ENCODE data around the gene CIAPIN1. TPM values are rescaled to one million over a fixed set of nuclear protein-coding genes. Genes with fewer than 3 reads are reported as not detected.
"Not testable (repeated sequence)": the region's sequence is repeated elsewhere in the genome, so short reads cannot be mapped to it uniquely, and the experiment has no call there.

The CIAPIN1 gene
- total RNA-seq, 1 experiment from 2014 or later: 99.9 TPM

DNA sequence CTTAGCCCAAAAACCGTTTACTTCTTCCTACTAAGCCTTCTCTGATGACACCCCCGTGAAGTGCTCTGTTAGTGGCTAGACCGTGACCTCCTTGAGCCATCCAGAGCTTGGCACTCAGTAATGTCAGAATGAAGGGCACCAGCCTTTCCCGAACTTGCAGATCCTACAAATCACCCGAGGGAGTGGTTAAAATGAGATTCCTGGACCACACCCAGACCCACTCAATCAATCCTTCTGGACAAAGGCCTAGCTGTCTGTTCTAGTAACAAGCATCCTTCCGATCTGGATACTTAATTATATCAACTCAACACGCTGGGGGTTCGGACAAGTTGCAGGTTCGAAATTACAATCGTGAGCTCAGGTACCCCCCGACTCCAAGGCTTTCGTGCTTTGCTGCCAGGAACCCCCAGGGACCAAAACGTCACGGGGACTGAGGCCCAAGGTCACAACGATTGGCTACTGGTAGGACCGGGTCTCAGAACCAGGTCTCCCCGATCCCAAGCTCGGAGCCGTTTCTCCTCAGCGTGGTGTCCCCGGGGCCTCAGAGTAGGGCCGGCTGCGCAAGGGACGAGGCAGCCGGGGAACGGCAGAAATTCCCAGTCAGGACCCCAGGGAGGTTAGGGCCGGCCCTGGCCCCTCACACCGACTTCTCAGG lies 527 bp downstream of the CIAPIN1 start:
- ChIA-PET POLR2A (interaction anchor here (0.6 to 6.4 kb wide), 28 partner anchors 8 to 260 kb away, joined by 3 to 73 read pairs (median 4); partner anchors contain the start of genes ARL2BP, CCDC102A, POLR2C and PSME3IP1), CTCF (interaction anchor here (0.8 to 6.6 kb wide), 5 partner anchors 13 to 145 kb away, joined by 3 to 52 read pairs (median 6); partner anchors contain the start of genes ADGRG5 and POLR2C)
- Mint-ChIP-seq H3K4me3 (ENCODE audit: unreplicated experiment) (peak overlapping the region; percentile 90), H3K4me1 (ENCODE audit: insufficient read depth, unreplicated experiment) (peaks cover 9% of the 10 kb centered on the region), H3K27me3 (ENCODE audit: insufficient read depth, unreplicated experiment) (no peaks in the 10 kb centered on the region), H3K36me3 (ENCODE audit: insufficient read depth, unreplicated experiment) (peaks cover 27% of the 10 kb centered on the region), H3K9me3 (ENCODE audit: unreplicated experiment) (no peaks in the 10 kb centered on the region), H3K27ac (ENCODE audit: low read depth, unreplicated experiment) (peak overlapping the region; percentile 97)
- BruUV-seq (replicated peaks): no TSS peak
- TF ChIP-seq, protein P1, sequence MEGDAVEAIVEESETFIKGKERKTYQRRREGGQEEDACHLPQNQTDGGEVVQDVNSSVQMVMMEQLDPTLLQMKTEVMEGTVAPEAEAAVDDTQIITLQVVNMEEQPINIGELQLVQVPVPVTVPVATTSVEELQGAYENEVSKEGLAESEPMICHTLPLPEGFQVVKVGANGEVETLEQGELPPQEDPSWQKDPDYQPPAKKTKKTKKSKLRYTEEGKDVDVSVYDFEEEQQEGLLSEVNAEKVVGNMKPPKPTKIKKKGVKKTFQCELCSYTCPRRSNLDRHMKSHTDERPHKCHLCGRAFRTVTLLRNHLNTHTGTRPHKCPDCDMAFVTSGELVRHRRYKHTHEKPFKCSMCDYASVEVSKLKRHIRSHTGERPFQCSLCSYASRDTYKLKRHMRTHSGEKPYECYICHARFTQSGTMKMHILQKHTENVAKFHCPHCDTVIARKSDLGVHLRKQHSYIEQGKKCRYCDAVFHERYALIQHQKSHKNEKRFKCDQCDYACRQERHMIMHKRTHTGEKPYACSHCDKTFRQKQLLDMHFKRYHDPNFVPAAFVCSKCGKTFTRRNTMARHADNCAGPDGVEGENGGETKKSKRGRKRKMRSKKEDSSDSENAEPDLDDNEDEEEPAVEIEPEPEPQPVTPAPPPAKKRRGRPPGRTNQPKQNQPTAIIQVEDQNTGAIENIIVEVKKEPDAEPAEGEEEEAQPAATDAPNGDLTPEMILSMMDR (IDR thresholded peaks at IDR 0.05; ENCODE audit: unreplicated experiment): no peak
- intact Hi-C loops (cut with micrococcal nuclease): no loop called here
- peak; percentile 38 for DNase-seq (ENCODE audit: unreplicated experiment)

DNA sequence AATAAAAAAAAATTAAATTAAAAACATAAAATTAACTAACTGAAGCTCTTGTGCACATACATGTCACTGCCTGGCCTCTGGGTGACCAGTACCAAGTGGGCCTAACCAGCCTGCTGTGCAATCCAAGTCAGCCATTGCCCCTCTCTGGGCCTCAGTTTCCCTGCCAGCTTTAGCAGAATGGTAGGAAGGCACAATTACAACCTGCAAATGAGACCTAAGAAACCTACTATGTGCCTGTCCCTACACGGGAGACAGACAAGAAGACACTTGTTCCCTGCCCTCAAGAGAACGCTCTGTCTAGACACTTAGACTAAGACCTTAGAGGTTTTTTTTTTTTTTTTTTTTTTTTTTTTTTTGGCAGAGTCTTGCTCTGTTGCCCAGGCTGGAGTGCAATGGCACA lies 1.7 kb downstream of the CIAPIN1 start:
- peaks cover 9% of the 10 kb centered on the region for H3K4me1 Mint-ChIP-seq (ENCODE audit: insufficient read depth, unreplicated experiment)
- no peak overlapping the region for H3K27ac Mint-ChIP-seq (ENCODE audit: low read depth, unreplicated experiment)
- ChIA-PET CTCF (interaction anchor here (0.6 to 6.6 kb wide), 5 partner anchors 16 to 693 kb away, joined by 3 to 52 read pairs (median 6); partner anchors contain the start of gene POLR2C), POLR2A (interaction anchor here (0.7 to 6.4 kb wide), 3 partner anchors 14 to 178 kb away, joined by 3 to 73 read pairs (median 3); partner anchors contain the start of gene POLR2C)
- no TSS peak for BruUV-seq (replicated peaks)
- H3K36me3 Mint-ChIP-seq (ENCODE audit: insufficient read depth, unreplicated experiment): peaks cover 28% of the 10 kb centered on the region
- DNase-seq (ENCODE audit: unreplicated experiment): no peak
- H3K27me3 Mint-ChIP-seq (ENCODE audit: insufficient read depth, unreplicated experiment): no peaks in the 10 kb centered on the region
- intact Hi-C loops (cut with micrococcal nuclease): no loop called here
- TF ChIP-seq, protein P1 (IDR thresholded peaks at IDR 0.05; ENCODE audit: unreplicated experiment): no peak
- H3K9me3 Mint-ChIP-seq (ENCODE audit: unreplicated experiment): no peaks in the 10 kb centered on the region
- peak overlapping the region; percentile 90 for H3K4me3 Mint-ChIP-seq (ENCODE audit: unreplicated experiment)

DNA sequence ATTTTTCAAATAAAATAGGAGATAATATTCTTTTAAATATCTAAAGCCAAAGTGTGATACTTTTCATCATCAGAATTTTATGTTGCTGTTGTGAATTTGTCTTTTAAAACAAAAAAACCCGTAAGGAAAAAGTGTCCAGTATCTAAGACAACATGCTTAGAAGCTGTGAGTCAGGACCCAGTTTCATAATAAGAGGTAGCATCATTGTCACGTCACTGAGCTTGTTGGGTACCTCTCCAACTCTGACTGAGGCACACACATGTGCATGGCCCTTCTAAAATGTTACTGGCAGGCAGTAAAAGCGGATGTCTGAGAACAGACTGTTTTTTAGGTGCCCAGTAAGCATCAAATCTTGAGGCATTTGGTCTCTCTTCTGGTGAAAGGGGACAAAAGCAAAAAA lies 2.5 kb downstream of the CIAPIN1 start:
- TSS peak; percentile 1 for BruUV-seq (replicated peaks)
- intact Hi-C loops (cut with micrococcal nuclease): no loop called here
- Mint-ChIP-seq H3K36me3 (ENCODE audit: insufficient read depth, unreplicated experiment) (peaks cover 28% of the 10 kb centered on the region), H3K27me3 (ENCODE audit: insufficient read depth, unreplicated experiment) (no peaks in the 10 kb centered on the region), H3K4me3 (ENCODE audit: unreplicated experiment) (no peak overlapping the region), H3K9me3 (ENCODE audit: unreplicated experiment) (no peaks in the 10 kb centered on the region), H3K27ac (ENCODE audit: low read depth, unreplicated experiment) (no peak overlapping the region), H3K4me1 (ENCODE audit: insufficient read depth, unreplicated experiment) (peaks cover 9% of the 10 kb centered on the region)
- DNase-seq (ENCODE audit: unreplicated experiment): peak; percentile 72
- ChIA-PET CTCF (interaction anchor here (1.1 to 6.6 kb wide), 4 partner anchors 17 to 26 kb away, joined by 3 to 52 read pairs (median 8); partner anchors contain the start of gene POLR2C), POLR2A (interaction anchor here (0.7 to 1.6 kb wide), 3 partner anchors 18 to 801 kb away, joined by 3 to 4 read pairs (median 4); partner anchors contain the start of gene POLR2C)
- TF ChIP-seq, protein P1 (IDR thresholded peaks at IDR 0.05; ENCODE audit: unreplicated experiment): no peak

DNA sequence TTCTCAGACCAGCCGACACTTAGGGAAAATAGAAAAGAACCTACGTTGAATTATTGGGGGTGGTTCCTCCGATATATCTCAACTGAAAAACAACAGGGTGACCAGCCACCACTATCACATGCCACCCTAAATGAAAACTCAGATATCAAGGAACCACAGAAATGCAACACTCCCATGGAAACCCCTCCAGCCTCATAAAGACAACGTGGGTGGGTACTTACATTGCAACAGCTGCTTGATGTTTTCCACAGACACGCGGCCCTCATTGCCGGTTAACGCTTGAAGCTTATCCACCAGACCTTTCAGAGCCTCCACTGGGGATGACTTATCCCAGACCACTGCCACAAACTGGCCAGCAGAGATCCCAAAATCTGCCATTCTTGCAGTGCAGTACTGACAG lies 6.6 kb downstream of the CIAPIN1 start:
- H3K27ac Mint-ChIP-seq (ENCODE audit: low read depth, unreplicated experiment); intact Hi-C loops (cut with micrococcal nuclease); DNase-seq (ENCODE audit: unreplicated experiment); H3K9me3 Mint-ChIP-seq (ENCODE audit: unreplicated experiment); H3K4me1 Mint-ChIP-seq (ENCODE audit: insufficient read depth, unreplicated experiment); H3K27me3 Mint-ChIP-seq (ENCODE audit: insufficient read depth, unreplicated experiment); BruUV-seq (replicated peaks); H3K4me3 Mint-ChIP-seq (ENCODE audit: unreplicated experiment): not testable (repeated sequence)
- ChIA-PET CTCF (interaction anchor here (0.6 to 4.5 kb wide), 2 partner anchors 23 to 347 kb away, joined by 3 to 39 read pairs; no protein-coding TSS in a partner anchor), POLR2A (interaction anchor here (0.7 kb wide), 1 partner anchor 139 kb away, joined by 3 read pairs; no protein-coding TSS in a partner anchor)
- peaks cover 61% of the 10 kb centered on the region for H3K36me3 Mint-ChIP-seq (ENCODE audit: insufficient read depth, unreplicated experiment)

DNA sequence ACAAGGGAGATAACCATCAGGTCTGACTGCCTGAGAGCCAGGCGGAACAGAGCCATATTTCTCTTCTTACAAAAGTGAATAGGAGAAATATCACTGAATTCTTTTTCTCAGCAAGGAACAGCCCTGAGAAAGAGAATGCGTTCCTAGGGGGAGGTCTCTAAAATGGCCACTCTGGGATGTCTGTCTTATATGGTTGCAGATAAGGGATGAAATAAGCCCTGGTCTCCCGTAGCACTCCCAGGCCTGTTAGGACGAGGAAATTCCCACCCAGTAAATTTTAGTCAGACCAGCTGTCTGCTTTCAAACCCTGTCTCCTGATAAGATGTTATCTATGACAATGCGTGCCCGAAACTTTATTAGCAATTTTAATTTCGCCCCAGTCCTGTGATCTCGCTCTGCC lies 7.2 kb downstream of the CIAPIN1 start:
- H3K4me1 Mint-ChIP-seq (ENCODE audit: insufficient read depth, unreplicated experiment); H3K27me3 Mint-ChIP-seq (ENCODE audit: insufficient read depth, unreplicated experiment); H3K4me3 Mint-ChIP-seq (ENCODE audit: unreplicated experiment); intact Hi-C loops (cut with micrococcal nuclease); DNase-seq (ENCODE audit: unreplicated experiment); H3K27ac Mint-ChIP-seq (ENCODE audit: low read depth, unreplicated experiment); POLR2A ChIA-PET; H3K9me3 Mint-ChIP-seq (ENCODE audit: unreplicated experiment); BruUV-seq (replicated peaks): not testable (repeated sequence)
- CTCF ChIA-PET: interaction anchor here (4.5 kb wide), 1 partner anchor 22 kb away, joined by 39 read pairs; no protein-coding TSS in a partner anchor
- peaks cover 67% of the 10 kb centered on the region for H3K36me3 Mint-ChIP-seq (ENCODE audit: insufficient read depth, unreplicated experiment)

Data from MCF 10A (cell line).